Endothelial cell of umbilical vein (primary cell): ENCODE data around the gene CNPPD1. TPM values are rescaled to one million over a fixed set of nuclear protein-coding genes. Genes with fewer than 3 reads are reported as not detected.

Experiments
- Bru-seq: library from RNA; stranded (reverse); fragments of 400-500 nt; gene quantifications from one replicate; lab custom pipeline; 2021; lab: Mats Ljungman, UMichigan
- BruChase-seq, 2 experiments: library from RNA; stranded (reverse); fragments of 400-500 nt; gene quantifications; one replicate each; lab custom pipeline; 2021; lab: Mats Ljungman, UMichigan
- BruUV-seq: library from RNA; stranded (reverse); fragments of 400-500 nt; replicated peaks from 2 replicates; lab custom pipeline; 2021; lab: Mats Ljungman, UMichigan
- CTCF ChIA-PET: fragments of 300-600, 350-600 bp; sonication (Branson Sonifier 250); formaldehyde crosslinking; loops from one replicate; lab custom pipeline; 2021; ENCODE audit warnings: antibody characterized with exemption, inconsistent platforms; lab: Charles Lee
- POLR2A ChIA-PET: fragments of 300-600, 350-600 bp; sonication (Branson Sonifier 250); formaldehyde crosslinking; loops from one replicate; lab custom pipeline; 2021; ENCODE audit warnings: antibody characterized with exemption, inconsistent platforms; lab: Charles Lee
- DNase-seq: peaks from one replicate; pipeline ENCODE4 v3.0.0-alpha.2; 2011; ENCODE audit warnings: low read depth, low spot score
- FAIRE-seq: peaks from 2 replicates; lab custom pipeline; 2011; peaks lifted over from hg19 to GRCh38; lab: Jason Lieb, UNC
- H2AFZ ChIP-seq: 2 replicates; pipeline ENCODE4 v1.6.0; 2012; ENCODE audit warnings: low read depth, low read length, control low read depth, inconsistent platforms
- H3K27ac ChIP-seq: 2 replicates; pipeline ENCODE4 v1.5.1; 2011; ENCODE audit warnings: low read depth, mild to moderate bottlenecking, control low read depth, low read length, moderate library complexity; ENCODE audit not compliant: insufficient read depth
- H3K27me3 ChIP-seq, 2 experiments: 2 replicates each; pipeline versions ENCODE4 v1.6.0 to v1.6.1; 2011; ENCODE audit warnings: low read length in 2 of 2, mixed read lengths in 1 of 2; ENCODE audit not compliant: control insufficient read depth in 2 of 2, insufficient read depth in 2 of 2
- H3K36me3 ChIP-seq, 2 experiments: 2 replicates in 1 of 2; 3 replicates in 1 of 2; pipeline ENCODE4 v1.5.1; 2011; ENCODE audit warnings: low read length in 2 of 2, mild to moderate bottlenecking in 1 of 2, moderate library complexity in 1 of 2; ENCODE audit not compliant: control insufficient read depth in 2 of 2, insufficient read depth in 2 of 2; ENCODE audit errors: extremely low read depth in 1 of 2
- H3K4me1 ChIP-seq: 3 replicates; pipeline ENCODE4 v1.5.1; 2011; ENCODE audit warnings: mild to moderate bottlenecking, low read length; ENCODE audit not compliant: control insufficient read depth, insufficient read depth; ENCODE audit errors: extremely low read depth
- H3K4me2 ChIP-seq: 2 replicates; pipeline ENCODE4 v1.6.1; 2011; ENCODE audit warnings: low read length, control low read depth, mixed read lengths; ENCODE audit not compliant: insufficient read depth
- H3K4me3 ChIP-seq, 3 experiments: fragments of 200-600 bp in 1 of 3; sonication (generic), shearing (Covaris generic) in 1 of 3; replicated peaks in 1 of 3; 2 replicates each; pipeline ENCODE4 v1.5.1; 2011 to 2016; ENCODE audit warnings: control low read depth in 3 of 3, low read length in 3 of 3, mild to moderate bottlenecking in 2 of 3, inconsistent platforms in 1 of 3, low read depth in 1 of 3, moderate library complexity in 1 of 3; ENCODE audit not compliant: insufficient read depth in 1 of 3
- H3K79me2 ChIP-seq: 2 replicates; pipeline ENCODE4 v1.6.0; 2012; ENCODE audit warnings: low read length, inconsistent platforms; ENCODE audit not compliant: control insufficient read depth, insufficient read depth
- H3K9ac ChIP-seq: replicated peaks from 2 replicates; pipeline ENCODE3; 2011; ENCODE audit warnings: low read length, control low read depth; ENCODE audit not compliant: insufficient read depth; ENCODE audit errors: extremely low read depth
- H3K9me1 ChIP-seq: replicated peaks from 3 replicates; pipeline ENCODE4 v1.6.0; 2011; ENCODE audit warnings: mild to moderate bottlenecking, low read length; ENCODE audit not compliant: control insufficient read depth, insufficient read depth; ENCODE audit errors: extremely low read depth
- H3K9me3 ChIP-seq: replicated peaks from 2 replicates; pipeline ENCODE4 v1.5.1; 2012; ENCODE audit warnings: low read length, inconsistent platforms; ENCODE audit not compliant: control insufficient read depth, insufficient read depth
- H4K20me1 ChIP-seq: replicated peaks from 2 replicates; pipeline ENCODE3; 2011; ENCODE audit warnings: mild to moderate bottlenecking, low read length; ENCODE audit not compliant: control insufficient read depth, insufficient read depth; ENCODE audit errors: extremely low read depth
- CTCF ChIP-seq, 2 donors: IDR thresholded peaks; 1 replicate in 1 of 2; 2 replicates in 1 of 2; pipeline ENCODE4 v1.5.1; 2011; ENCODE audit warnings: low read length in 2 of 2, mild to moderate bottlenecking in 2 of 2, moderate library complexity in 2 of 2, control low read depth in 1 of 2, inconsistent platforms in 1 of 2, low read depth in 1 of 2; ENCODE audit not compliant: insufficient read depth in 1 of 2; ENCODE audit errors: extremely low read depth in 1 of 2
- EZH2 ChIP-seq: IDR thresholded peaks from 2 replicates; pipeline ENCODE4 v1.6.1; 2012; ENCODE audit warnings: borderline replicate concordance, low read depth, mild to moderate bottlenecking, moderate library complexity, low read length, inconsistent platforms; ENCODE audit not compliant: severe bottlenecking
- FOS ChIP-seq: IDR thresholded peaks from 2 replicates; pipeline ENCODE4 v1.6.1; 2011; ENCODE audit warnings: mild to moderate bottlenecking, low read length, moderate library complexity, borderline replicate concordance; ENCODE audit not compliant: insufficient read depth
- GATA2 ChIP-seq: IDR thresholded peaks from 2 replicates; pipeline ENCODE4 v1.7.0; 2011; ENCODE audit warnings: low read depth, mild to moderate bottlenecking, moderate library complexity, mixed read lengths, low read length; ENCODE audit not compliant: insufficient read length, insufficient read depth
- JUN ChIP-seq: IDR thresholded peaks from 2 replicates; pipeline ENCODE4 v1.6.1; 2011; ENCODE audit warnings: borderline replicate concordance, low read depth; ENCODE audit not compliant: insufficient read length, insufficient read depth
- MAX ChIP-seq: IDR thresholded peaks from 2 replicates; pipeline ENCODE4 v1.6.1; 2011; ENCODE audit not compliant: insufficient read depth, insufficient read length
- MYC ChIP-seq: IDR thresholded peaks from one replicate; pipeline ENCODE4 v1.6.1; 2011; ENCODE audit warnings: mild to moderate bottlenecking, low read depth, low read length
- POLR2A ChIP-seq: IDR thresholded peaks from 2 replicates; pipeline ENCODE4 v1.6.1; 2012; ENCODE audit warnings: low read depth, mild to moderate bottlenecking, control low read depth, low read length
- POLR2AphosphoS5 ChIP-seq: IDR thresholded peaks from 2 replicates; pipeline ENCODE4 v1.6.1; 2012; ENCODE audit warnings: low read depth, mild to moderate bottlenecking, control low read depth, low read length, moderate library complexity; ENCODE audit not compliant: insufficient read depth
- dilution Hi-C: fragments of 300-500 bp; cut with MboI; formaldehyde crosslinking; loops from one replicate; pipeline ENCODE4 v1.15.0; 2019; ENCODE audit warnings: low sequenced_read_pairs; ENCODE audit not compliant: extremely low pct_ligation_motif_present
- intact Hi-C: fragments of 100-400 bp; cut with micrococcal nuclease; formaldehyde crosslinking; loops from one replicate; pipeline ENCODE4 v1.10.0; 2022
- long read RNA-seq: library from polyadenylated mRNA; stranded (forward); transcript quantifications from one replicate; pipeline ENCODE4 v2.0.0, GENCODE V29; 2021
- polyA minus RNA-seq, 3 experiments: library from RNA; depleted of rRNA, polyadenylated mRNA; stranded (reverse); fragments of >200 nt; gene quantifications; 1 replicate in 1 of 3; 2 replicates in 2 of 3; pipeline ENCODE4 v1.2.3, GENCODE V29; 2011
- polyA plus RNA-seq, 4 experiments: library from polyadenylated mRNA; depleted of rRNA in 3 of 4; stranded (reverse) in 3 of 4; unstranded in 1 of 4; fragments of >200 nt; gene quantifications; 2 replicates each; pipeline versions ENCODE4 v1.2.1 to v1.2.3, GENCODE V29; 2011 to 2012; ENCODE audit warnings: missing spikeins in 1 of 4
- total RNA-seq: library from RNA; stranded (reverse); gene quantifications from 2 replicates; pipeline ENCODE4 v1.2.3, GENCODE V29; 2021

The CNPPD1 gene
- total RNA-seq (41.0 and 44.0 TPM in 2 replicates), polyA plus RNA-seq (51.1 and 55.7 TPM in 2 replicates), polyA minus RNA-seq (24.6 and 27.9 TPM in 2 replicates), Bru-seq, nascent RNA (percentile 65 among the genes with signal in this experiment), BruChase-seq, experiment 1, labeled RNA remaining after a 6-hour chase (percentile 88 among the genes with signal in this experiment), BruChase-seq, experiment 2, labeled RNA remaining after a 2-hour chase (percentile 74 among the genes with signal in this experiment)
- polyA plus RNA-seq (2011; cell fraction: cytosol; rRNA removed), result 38.1 and 39.2 TPM in 2 replicates
- 60.0 and 63.9 TPM in 2 replicates for polyA plus RNA-seq (2011; cell fraction: nucleus; rRNA removed)
- 35.5 and 39.9 TPM in 2 replicates for polyA plus RNA-seq (2012)
- polyA minus RNA-seq (2011; cell fraction: cytosol; rRNA and poly(A)+ RNA removed), result 5.8 TPM
- polyA minus RNA-seq (2011; cell fraction: nucleus; rRNA and poly(A)+ RNA removed), result 14.1 and 15.9 TPM in 2 replicates
- long read RNA-seq, transcript CNPPD1-201 (8 exons, 2,060 nt), result major isoform, 77 of 121 reads
- long read RNA-seq, partial matches to known transcripts, result 15 of 121 reads
- long read RNA-seq, other reads (novel, unspliced or antisense), result 21 of 121 reads

- peaks cover 22% of the 10 kb centered on the region for H3K79me2 ChIP-seq
- intact Hi-C loops, result loop anchor here (1.0 to 5.0 kb wide), 8 partner anchors 17 to 610 kb away; partner anchors contain the start of genes ANKZF1, ATG9A, CNOT9 and DNAJB2
- ChIA-PET POLR2A (interaction anchor here (0.6 to 1.2 kb wide), 6 partner anchors 19 to 180 kb away, joined by 3 to 5 read pairs (median 3); partner anchors contain the start of genes ANKZF1 and ATG9A), CTCF (interaction anchor here (0.6 to 3.4 kb wide), 11 partner anchors 17 to 594 kb away, joined by 3 to 18 read pairs (median 7); partner anchors contain the start of genes ABCB6, DNAJB2, NHEJ1 and ZFAND2B)
- H3K9me3 ChIP-seq, result no peaks in the 10 kb centered on the region
- no peaks in the 10 kb centered on the region for H4K20me1 ChIP-seq
- no peaks in the 10 kb centered on the region for H3K9me1 ChIP-seq
- H3K36me3 ChIP-seq, result peaks cover 14 to 34% of the 10 kb centered on the region in 2 experiments
- BruUV-seq, result TSS peak; percentile 32
- H3K27me3 ChIP-seq, result no peaks in the 10 kb centered on the region
- TF ChIP-seq POLR2A (no peak), EZH2 (no peak), JUN (no peak), FOS (no peak), MYC (no peak), POLR2AphosphoS5 (peak; percentile 85), GATA2 (no peak), MAX (peak; percentile 16), CTCF (IDR thresholded peaks at IDR 0.05; ENCODE audit: extremely low read depth in 1 of 2, insufficient read depth in 1 of 2, low read depth in 1 of 2, low read length in 2 of 2) (peak in 1 of 2 donors; percentile 0)
- peak; percentile 74 for FAIRE-seq
- peak within 1 kb of the TSS; percentile 29 to 81 (median 67) for H3K4me3 ChIP-seq
- peak within 1 kb of the TSS; percentile 95 for H3K4me2 ChIP-seq
- peak; percentile 83 for DNase-seq
- peak within 1 kb of the TSS; percentile 74 for H2AFZ ChIP-seq
- peak within 1 kb of the TSS; percentile 62 for H3K27ac ChIP-seq
- H3K4me1 ChIP-seq, result peaks cover 18% of the 10 kb centered on the region
- peak within 1 kb of the TSS; percentile 81 for H3K9ac ChIP-seq
- dilution Hi-C loops, result no loop called here
Measured at GRCh38 chr2:219176818-219177551, at the start of gene CNPPD1. Gene CNPPD1, minus strand, starts transcription at chr2:219176925. Its CDS starts 97 bp downstream, at chr2:219176828.
